ENCODE data around the gene RAB11FIP3. TPM values are rescaled to one million over a fixed set of nuclear protein-coding genes. Genes with fewer than 3 reads are reported as not detected.
"Not testable (repeated sequence)": the region's sequence is repeated elsewhere in the genome, so short reads cannot be mapped to it uniquely, and the experiment has no call there.

Gene RAB11FIP3
- total RNA-seq, 3 donors from 2014 or later: 22.0 to 44.6 (median 24.5) TPM

GRCh38 chr16:489606-490005 lies 64.2 kb downstream of the RAB11FIP3 start:
- Histone ChIP-seq H3K4me1 (no peaks in the 10 kb centered on the region), H3K27ac (no peak overlapping the region), H3K4me3 (no peak overlapping the region), H3K9me3 (no peaks in the 10 kb centered on the region), H3K36me3 (no peaks in the 10 kb centered on the region), H3K27me3 (no peaks in the 10 kb centered on the region)
- DNase-seq (ENCODE audit: low spot score in 2 of 2): no peak
- TF ChIP-seq CTCF (IDR thresholded peaks at IDR 0.05): no peak
- TF ChIP-seq POLR2AphosphoS5 (IDR thresholded peaks at IDR 0.05): no peak
- TF ChIP-seq POLR2A (IDR thresholded peaks at IDR 0.05): no peak
- intact Hi-C loops (cut with DNase I; ENCODE audit: low total_unique reads): no loop called here

- no peaks in the 10 kb centered on the region for H3K9me3 ChIP-seq
- no peaks in the 10 kb centered on the region for H3K36me3 ChIP-seq
- H3K4me3 ChIP-seq: no peak overlapping the region
- no peak for DNase-seq (ENCODE audit: low spot score in 2 of 2)
- no peaks in the 10 kb centered on the region for H3K4me1 ChIP-seq
- no peak overlapping the region for H3K27ac ChIP-seq
- no peak for TF ChIP-seq POLR2A (IDR thresholded peaks at IDR 0.05)
- no peak for TF ChIP-seq POLR2AphosphoS5 (IDR thresholded peaks at IDR 0.05)
- H3K27me3 ChIP-seq: no peaks in the 10 kb centered on the region
- intact Hi-C loops (cut with DNase I; ENCODE audit: low total_unique reads): no loop called here
Observed at GRCh38 chr16:490768-491167, 65.3 kb downstream of the RAB11FIP3 start.

- Histone ChIP-seq H3K9me3 (no peaks in the 10 kb centered on the region), H3K4me1 (no peaks in the 10 kb centered on the region), H3K4me3 (no peak overlapping the region), H3K27me3 (no peaks in the 10 kb centered on the region), H3K27ac (no peak overlapping the region), H3K36me3 (no peaks in the 10 kb centered on the region)
- no peak for DNase-seq (ENCODE audit: low spot score in 2 of 2)
- intact Hi-C loops (cut with DNase I; ENCODE audit: low total_unique reads): no loop called here
- TF ChIP-seq POLR2AphosphoS5 (IDR thresholded peaks at IDR 0.05) (no peak), CTCF (IDR thresholded peaks at IDR 0.05) (no peak), POLR2A (IDR thresholded peaks at IDR 0.05) (no peak)
Observed at GRCh38 chr16:491220-491919, 65.9 kb downstream of the RAB11FIP3 start.

GRCh38 chr16:492211-492875 lies 66.9 kb downstream of the RAB11FIP3 start:
- H3K9me3 ChIP-seq: no peaks in the 10 kb centered on the region
- intact Hi-C loops (cut with DNase I; ENCODE audit: low total_unique reads): no loop called here
- H3K4me3 ChIP-seq: no peak overlapping the region
- no peaks in the 10 kb centered on the region for H3K27me3 ChIP-seq
- TF ChIP-seq POLR2A (IDR thresholded peaks at IDR 0.05) (no peak), POLR2AphosphoS5 (IDR thresholded peaks at IDR 0.05) (no peak), CTCF (IDR thresholded peaks at IDR 0.05) (no peak)
- no peaks in the 10 kb centered on the region for H3K36me3 ChIP-seq
- H3K4me1 ChIP-seq: no peaks in the 10 kb centered on the region
- DNase-seq (ENCODE audit: low spot score in 2 of 2): no peak
- no peak overlapping the region for H3K27ac ChIP-seq

- H3K9me3 ChIP-seq; H3K27me3 ChIP-seq; H3K27ac ChIP-seq; H3K4me1 ChIP-seq; intact Hi-C loops (cut with DNase I; ENCODE audit: low total_unique reads); H3K4me3 ChIP-seq; H3K36me3 ChIP-seq: not testable (repeated sequence)
- DNase-seq (ENCODE audit: low spot score in 2 of 2): peak in 1 of 2 donors; percentile 57
Observed at GRCh38 chr16:494676-495075, 69.2 kb downstream of the RAB11FIP3 start.

- no peak overlapping the region for H3K4me3 ChIP-seq
- TF ChIP-seq POLR2A (IDR thresholded peaks at IDR 0.05) (no peak), POLR2AphosphoS5 (IDR thresholded peaks at IDR 0.05) (no peak), CTCF (IDR thresholded peaks at IDR 0.05) (no peak)
- no peak for DNase-seq (ENCODE audit: low spot score in 2 of 2)
- H3K9me3 ChIP-seq: no peaks in the 10 kb centered on the region
- no peaks in the 10 kb centered on the region for H3K4me1 ChIP-seq
- H3K27me3 ChIP-seq: no peaks in the 10 kb centered on the region
- intact Hi-C loops (cut with DNase I; ENCODE audit: low total_unique reads): no loop called here
- H3K27ac ChIP-seq: no peak overlapping the region
- H3K36me3 ChIP-seq: no peaks in the 10 kb centered on the region
Observed at GRCh38 chr16:495127-495748, 69.8 kb downstream of the RAB11FIP3 start.

Measured in breast epithelium (tissue), 4 donors.